Measurements from ENCODE around the gene PPP1R3G.

PPP1R3G gene

DNA sequence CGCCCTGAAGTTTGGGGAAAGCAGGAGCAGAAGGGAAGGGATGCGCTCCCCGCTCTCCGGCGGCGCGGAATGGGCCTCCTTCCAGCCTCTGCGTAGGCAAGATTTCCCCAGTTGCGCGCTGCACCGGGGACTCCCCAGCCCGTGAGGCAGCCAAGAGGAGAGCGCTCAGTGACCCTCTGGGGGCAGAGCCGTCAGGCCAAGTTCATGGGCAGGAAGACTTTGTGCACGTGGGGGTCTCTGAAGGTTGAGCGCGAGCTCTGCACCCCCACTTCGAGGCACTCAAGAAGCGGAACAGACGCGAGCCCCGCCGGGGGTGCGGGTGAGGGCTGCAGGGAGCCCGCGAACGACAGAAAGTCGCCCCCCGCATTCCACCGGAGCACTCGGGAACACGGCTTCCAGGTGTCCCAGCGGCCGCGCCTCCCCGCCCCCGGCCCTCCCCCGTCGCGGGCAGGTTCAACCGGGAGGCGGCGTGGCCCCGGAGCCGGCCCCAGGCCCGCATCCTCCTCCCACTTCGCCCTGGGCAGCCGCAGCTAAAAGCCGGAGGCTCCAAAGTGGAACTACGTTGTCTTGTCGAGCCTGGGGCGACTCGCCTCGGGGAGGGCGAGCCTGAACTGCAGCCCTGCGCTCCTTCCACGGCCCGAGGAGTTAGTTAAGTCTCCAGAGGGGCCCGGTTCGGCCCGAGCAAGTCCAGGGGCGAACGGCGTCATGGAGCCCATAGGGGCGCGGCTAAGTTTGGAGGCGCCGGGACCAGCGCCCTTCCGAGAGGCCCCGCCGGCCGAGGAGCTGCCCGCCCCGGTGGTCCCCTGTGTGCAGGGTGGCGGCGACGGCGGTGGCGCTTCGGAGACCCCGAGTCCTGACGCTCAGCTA, at the start of gene PPP1R3G:
Gene PPP1R3G, plus strand, starts transcription at position 561 of the 867 bp plus-strand sequence. Its CDS starts 145 bp downstream, at position 706.
- DNase-seq (ENCODE audit: extremely low read depth, low read depth), result peak; percentile 14
- TF ChIP-seq, protein P1, sequence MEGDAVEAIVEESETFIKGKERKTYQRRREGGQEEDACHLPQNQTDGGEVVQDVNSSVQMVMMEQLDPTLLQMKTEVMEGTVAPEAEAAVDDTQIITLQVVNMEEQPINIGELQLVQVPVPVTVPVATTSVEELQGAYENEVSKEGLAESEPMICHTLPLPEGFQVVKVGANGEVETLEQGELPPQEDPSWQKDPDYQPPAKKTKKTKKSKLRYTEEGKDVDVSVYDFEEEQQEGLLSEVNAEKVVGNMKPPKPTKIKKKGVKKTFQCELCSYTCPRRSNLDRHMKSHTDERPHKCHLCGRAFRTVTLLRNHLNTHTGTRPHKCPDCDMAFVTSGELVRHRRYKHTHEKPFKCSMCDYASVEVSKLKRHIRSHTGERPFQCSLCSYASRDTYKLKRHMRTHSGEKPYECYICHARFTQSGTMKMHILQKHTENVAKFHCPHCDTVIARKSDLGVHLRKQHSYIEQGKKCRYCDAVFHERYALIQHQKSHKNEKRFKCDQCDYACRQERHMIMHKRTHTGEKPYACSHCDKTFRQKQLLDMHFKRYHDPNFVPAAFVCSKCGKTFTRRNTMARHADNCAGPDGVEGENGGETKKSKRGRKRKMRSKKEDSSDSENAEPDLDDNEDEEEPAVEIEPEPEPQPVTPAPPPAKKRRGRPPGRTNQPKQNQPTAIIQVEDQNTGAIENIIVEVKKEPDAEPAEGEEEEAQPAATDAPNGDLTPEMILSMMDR (IDR thresholded peaks at IDR 0.05; ENCODE audit: low read depth, low read length), result no peak

DNA sequence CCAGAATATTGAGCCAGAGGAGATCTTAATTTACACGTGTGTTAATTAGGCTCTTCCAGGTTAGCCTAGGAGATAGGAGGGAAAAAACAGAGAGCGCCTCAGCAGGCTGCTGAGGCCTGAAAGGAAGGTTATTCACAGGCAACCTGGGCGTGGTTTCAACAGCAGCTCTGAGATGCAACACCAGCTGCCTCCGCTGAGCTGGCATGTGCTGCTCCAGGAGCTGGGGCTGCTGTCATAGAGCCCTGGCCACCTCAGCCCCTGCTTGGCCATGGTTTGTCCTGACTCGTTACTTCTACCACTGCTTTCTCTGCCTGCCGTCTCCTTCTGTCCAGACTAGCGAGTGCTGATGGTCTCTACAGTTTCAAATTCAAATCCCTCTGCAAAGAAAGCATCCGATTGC, 48.9 kb upstream of the PPP1R3G start:
- TF ChIP-seq, protein P1 (IDR thresholded peaks at IDR 0.05; ENCODE audit: low read depth, low read length), result no peak
- DNase-seq (ENCODE audit: extremely low read depth, low read depth), result no peak

DNA sequence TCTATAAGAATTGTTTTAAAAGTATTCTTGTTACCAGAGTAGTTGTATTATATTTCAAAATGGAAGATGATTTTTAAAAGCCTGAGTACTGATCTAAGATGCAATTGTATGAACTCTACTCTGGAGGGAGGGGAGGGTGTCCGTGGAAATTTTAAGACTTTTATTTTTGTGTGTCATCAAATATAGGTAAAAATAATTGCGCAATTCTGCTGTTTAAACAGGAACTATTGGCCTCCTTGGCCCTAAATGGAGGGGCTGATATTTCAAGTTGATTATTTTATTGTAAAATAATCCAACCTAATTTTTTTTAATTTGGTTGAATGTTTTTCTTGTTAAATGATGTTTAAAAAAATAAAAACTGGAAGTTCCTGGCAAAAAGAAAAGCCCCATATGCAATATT, 43.2 kb upstream of the PPP1R3G start:
- DNase-seq (ENCODE audit: extremely low read depth, low read depth), result no peak
- TF ChIP-seq, protein P1 (IDR thresholded peaks at IDR 0.05; ENCODE audit: low read depth, low read length), result no peak

DNA sequence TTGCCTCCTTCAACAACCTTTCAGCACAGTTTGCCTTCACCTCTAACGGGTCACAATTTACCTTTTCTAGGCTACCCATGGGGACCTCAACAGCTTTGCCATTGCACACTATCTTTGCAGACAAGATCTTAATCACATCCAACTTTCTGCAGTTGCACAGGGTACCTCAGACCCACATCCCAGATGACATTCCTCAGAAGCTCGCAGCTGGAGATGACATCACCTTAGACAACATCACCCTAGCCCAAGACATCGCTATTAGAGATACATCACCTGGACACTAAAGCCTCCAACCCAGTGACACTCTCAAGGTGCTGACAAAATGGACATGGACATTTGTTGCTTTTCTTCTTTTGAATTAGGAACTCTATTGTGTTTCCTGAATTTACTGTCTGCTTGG, 42.7 kb upstream of the PPP1R3G start:
- TF ChIP-seq, protein P1 (IDR thresholded peaks at IDR 0.05; ENCODE audit: low read depth, low read length), result no peak
- DNase-seq (ENCODE audit: extremely low read depth, low read depth), result no peak

DNA sequence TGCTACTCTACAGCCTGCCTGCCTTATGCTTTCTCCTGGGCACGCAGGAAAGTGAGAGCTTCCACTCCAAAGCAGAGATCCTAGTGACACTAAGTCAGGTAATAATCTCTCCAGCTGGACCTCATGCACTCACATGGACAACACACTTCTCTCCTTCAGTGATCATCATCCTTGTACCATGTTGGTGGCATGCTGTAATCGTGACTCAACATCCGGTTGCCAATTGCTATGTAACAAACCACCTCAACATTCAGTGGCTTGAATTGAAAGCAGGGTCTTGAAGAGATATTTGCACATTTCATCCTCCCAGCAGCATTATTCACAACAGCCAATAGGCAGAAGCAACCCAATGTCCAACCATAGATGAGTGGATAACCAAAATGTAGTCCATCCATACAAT, 40.3 kb upstream of the PPP1R3G start:
- TF ChIP-seq, protein P1 (IDR thresholded peaks at IDR 0.05; ENCODE audit: low read depth, low read length), result no peak

DNA sequence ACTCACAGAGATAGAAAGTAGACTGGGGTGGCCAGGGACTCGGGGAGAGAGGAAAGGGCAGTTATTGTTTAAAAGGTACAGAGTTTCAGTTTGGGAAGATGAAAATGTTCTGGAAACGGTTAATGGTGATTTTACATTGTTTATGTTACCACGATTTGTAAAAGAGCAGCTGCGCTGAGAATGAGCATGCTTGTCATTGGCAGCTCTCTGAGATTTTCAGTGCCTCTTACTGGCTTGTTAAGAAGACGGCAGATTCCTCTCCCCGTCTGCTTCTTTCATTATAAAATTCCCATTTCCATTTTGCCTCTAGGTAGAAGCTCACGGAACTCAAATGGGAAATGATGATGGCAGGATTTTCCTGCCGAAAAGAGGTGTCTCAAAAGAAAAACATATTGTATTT, 39.7 kb upstream of the PPP1R3G start:
- TF ChIP-seq, protein P1 (IDR thresholded peaks at IDR 0.05; ENCODE audit: low read depth, low read length), result no peak
- DNase-seq (ENCODE audit: extremely low read depth, low read depth), result no peak

More for the DNA sequence above, 40.3 kb upstream of the PPP1R3G start:
- DNase-seq (ENCODE audit: extremely low read depth, low read depth), result no peak

DNA sequence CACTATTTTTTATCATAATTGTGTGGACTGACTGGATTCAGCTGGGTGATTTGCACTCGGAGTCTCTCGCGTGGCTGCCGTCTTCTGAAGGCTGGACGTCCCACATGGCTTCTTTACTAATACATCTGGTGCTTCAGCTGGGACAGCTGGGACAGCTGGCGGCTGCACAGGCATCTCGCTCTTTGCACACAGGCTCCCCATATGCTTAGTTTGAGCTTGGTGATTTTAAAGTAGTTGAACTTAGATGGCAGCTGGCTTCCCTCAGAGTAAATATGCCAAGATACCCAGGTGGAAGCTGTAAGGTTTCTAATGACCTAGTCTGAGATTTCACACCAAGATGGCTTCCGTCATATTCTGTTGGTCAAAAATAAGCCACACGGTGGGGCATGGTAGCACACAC, 38.7 kb upstream of the PPP1R3G start:
- no peak for DNase-seq (ENCODE audit: extremely low read depth, low read depth)
- TF ChIP-seq, protein P1 (IDR thresholded peaks at IDR 0.05; ENCODE audit: low read depth, low read length), result no peak

All from AG09319 (cell line).